ENCODE data around the gene FXYD7. TPM values are rescaled to one million over a fixed set of nuclear protein-coding genes. Genes with fewer than 3 reads are reported as not detected.

The FXYD7 gene
- total and polyA plus RNA-seq, 10 donors: 1.2 to 4.4 (median 2.3) TPM; not detected in 1

DNA sequence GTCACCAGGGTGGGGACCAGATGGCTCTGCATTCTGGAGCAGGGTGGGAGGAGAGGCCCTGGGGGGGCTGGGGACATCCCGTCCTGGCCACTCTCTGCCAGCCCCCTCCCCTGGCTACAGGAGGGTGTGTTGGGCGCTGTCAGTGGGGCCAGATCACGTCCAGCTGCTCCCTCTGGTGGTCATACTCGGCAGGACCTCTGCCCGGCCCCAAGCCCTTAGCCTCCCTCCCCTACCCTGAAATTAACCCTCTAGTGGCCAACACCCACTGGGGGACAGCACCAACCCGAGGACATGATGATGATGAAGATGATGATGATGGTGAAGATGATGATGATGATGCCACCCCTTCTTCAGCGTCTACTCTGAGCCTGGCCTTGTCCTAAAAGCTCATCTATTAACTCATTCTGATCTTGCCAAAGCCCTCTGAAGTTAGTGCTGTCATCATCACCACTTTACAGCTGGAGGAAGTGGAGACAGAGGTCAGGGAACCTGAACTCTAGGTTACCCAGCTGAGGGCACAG is 7.6 kb upstream of the FXYD7 start:
- H3K27ac ChIP-seq: peak overlapping the region in 5 of 8 donors; percentile 52 to 65 (median 63)
- H3K4me3 ChIP-seq: no peak overlapping the region
- TF ChIP-seq POLR2AphosphoS5 (IDR thresholded peaks at IDR 0.05): peak in 2 of 3 donors; percentile 37 to 52
- TF ChIP-seq, protein P1, sequence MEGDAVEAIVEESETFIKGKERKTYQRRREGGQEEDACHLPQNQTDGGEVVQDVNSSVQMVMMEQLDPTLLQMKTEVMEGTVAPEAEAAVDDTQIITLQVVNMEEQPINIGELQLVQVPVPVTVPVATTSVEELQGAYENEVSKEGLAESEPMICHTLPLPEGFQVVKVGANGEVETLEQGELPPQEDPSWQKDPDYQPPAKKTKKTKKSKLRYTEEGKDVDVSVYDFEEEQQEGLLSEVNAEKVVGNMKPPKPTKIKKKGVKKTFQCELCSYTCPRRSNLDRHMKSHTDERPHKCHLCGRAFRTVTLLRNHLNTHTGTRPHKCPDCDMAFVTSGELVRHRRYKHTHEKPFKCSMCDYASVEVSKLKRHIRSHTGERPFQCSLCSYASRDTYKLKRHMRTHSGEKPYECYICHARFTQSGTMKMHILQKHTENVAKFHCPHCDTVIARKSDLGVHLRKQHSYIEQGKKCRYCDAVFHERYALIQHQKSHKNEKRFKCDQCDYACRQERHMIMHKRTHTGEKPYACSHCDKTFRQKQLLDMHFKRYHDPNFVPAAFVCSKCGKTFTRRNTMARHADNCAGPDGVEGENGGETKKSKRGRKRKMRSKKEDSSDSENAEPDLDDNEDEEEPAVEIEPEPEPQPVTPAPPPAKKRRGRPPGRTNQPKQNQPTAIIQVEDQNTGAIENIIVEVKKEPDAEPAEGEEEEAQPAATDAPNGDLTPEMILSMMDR (IDR thresholded peaks at IDR 0.05 in 8 of 11, conservative IDR thresholded peaks at IDR 0.05 in 3 of 11): peak; percentile 82 to 97 (median 92)
- no peak for TF ChIP-seq POLR2A (IDR thresholded peaks at IDR 0.05)
- peaks cover 3 to 52% (median 20%) of the 10 kb centered on the region in 6 donors for H3K4me1 ChIP-seq
- intact Hi-C loops (cut with DNase I; ENCODE audit: low total_unique reads): no loop called here
- H3K9me3 ChIP-seq: no peaks in the 10 kb centered on the region
- H3K36me3 ChIP-seq: no peaks in the 10 kb centered on the region
- peaks cover 0 to 18% (median 0%) of the 10 kb centered on the region in 7 donors for H3K27me3 ChIP-seq (replicated peaks in 1 of 7)
- DNase-seq: peak; percentile 88
- WGBS, 5 donors: 0 to 1% (median 0%) methylated on average over 2 to 7 of the region's 7 CpGs

DNA sequence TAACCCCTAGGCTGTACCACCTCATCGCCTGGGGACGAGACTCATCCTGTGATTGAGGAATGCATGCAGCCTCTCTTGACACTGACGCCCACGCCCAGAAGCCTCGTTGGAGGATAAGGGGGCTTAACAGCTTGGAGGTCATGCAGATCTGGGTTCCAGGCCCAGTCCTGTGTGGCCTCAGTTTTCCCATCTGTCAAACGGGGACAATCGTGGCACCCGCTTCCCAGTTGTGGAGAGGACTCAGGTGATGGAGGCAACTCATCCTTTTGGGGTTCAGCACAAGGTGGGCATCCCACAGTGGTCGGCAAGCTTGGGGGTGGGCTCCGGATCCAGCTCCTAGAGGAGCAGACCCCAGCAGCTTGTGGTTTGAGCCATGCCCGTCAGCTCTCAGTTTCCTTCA is 6.8 kb upstream of the FXYD7 start:
- 56 to 85% (median 83%) methylated on average over 6 to 11 of the region's 11 CpGs for WGBS, 5 donors
- Histone ChIP-seq H3K9me3 (no peaks in the 10 kb centered on the region), H3K27me3 (replicated peaks in 1 of 7) (peaks cover 0 to 23% (median 0%) of the 10 kb centered on the region in 7 donors), H3K4me1 (peaks cover 3 to 59% (median 23%) of the 10 kb centered on the region in 6 donors), H3K36me3 (no peaks in the 10 kb centered on the region), H3K27ac (no peak overlapping the region), H3K4me3 (no peak overlapping the region)
- intact Hi-C loops (cut with DNase I; ENCODE audit: low total_unique reads): no loop called here
- no peak for DNase-seq
- TF ChIP-seq, protein P1 (IDR thresholded peaks at IDR 0.05 in 8 of 11, conservative IDR thresholded peaks at IDR 0.05 in 3 of 11): no peak
- no peak for TF ChIP-seq POLR2AphosphoS5 (IDR thresholded peaks at IDR 0.05)
- TF ChIP-seq POLR2A (IDR thresholded peaks at IDR 0.05): no peak

DNA sequence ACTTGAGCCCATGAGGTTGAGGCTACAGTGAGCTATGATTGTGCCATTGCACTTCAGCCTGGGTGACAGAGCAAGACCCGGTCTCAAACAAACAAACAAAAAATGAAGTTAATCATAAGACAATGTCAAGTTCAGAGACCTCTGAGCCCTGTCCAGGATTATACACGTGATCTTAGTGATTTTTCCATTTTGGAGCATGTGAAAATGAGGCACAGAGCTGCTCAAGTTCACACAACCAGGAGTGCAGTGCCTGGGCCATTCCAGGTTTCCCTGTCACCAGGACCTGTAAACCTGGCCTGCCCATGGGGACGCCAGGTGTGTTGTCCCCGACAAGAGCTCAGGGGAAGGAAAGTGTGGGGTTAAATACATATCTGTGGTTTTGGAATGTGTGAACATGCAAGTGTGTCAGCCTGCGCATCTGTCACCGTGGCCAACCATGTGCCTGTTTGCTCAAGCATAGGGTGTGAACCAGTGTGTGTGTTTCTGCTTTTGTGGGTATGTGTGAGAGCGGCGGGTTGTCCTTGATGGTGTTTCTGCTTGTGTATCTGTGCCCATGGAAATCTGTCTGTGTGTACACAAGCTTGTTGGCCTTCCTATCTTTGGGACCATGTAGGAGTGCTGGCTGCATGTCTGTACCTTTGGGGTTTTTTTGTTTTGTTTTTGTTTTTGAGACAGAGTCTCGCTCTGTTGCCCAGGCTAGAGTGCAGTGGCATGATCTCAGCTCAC is 5.9 kb upstream of the FXYD7 start:
- H3K9me3 ChIP-seq: no peaks in the 10 kb centered on the region
- no peak overlapping the region for H3K27ac ChIP-seq
- no peak for DNase-seq
- peaks cover 11 to 68% (median 31%) of the 10 kb centered on the region in 6 donors for H3K4me1 ChIP-seq
- no peaks in the 10 kb centered on the region for H3K36me3 ChIP-seq
- intact Hi-C loops (cut with DNase I; ENCODE audit: low total_unique reads): no loop called here
- peaks cover 0 to 32% (median 2%) of the 10 kb centered on the region in 7 donors for H3K27me3 ChIP-seq (replicated peaks in 1 of 7)
- H3K4me3 ChIP-seq: no peak overlapping the region
- WGBS, 5 donors: 55 to 68% (median 64%) methylated on average over 9 of the region's 9 CpGs
- TF ChIP-seq POLR2A (IDR thresholded peaks at IDR 0.05) (no peak), POLR2AphosphoS5 (IDR thresholded peaks at IDR 0.05) (no peak)
- TF ChIP-seq, protein P1 (IDR thresholded peaks at IDR 0.05 in 8 of 11, conservative IDR thresholded peaks at IDR 0.05 in 3 of 11): no peak

DNA sequence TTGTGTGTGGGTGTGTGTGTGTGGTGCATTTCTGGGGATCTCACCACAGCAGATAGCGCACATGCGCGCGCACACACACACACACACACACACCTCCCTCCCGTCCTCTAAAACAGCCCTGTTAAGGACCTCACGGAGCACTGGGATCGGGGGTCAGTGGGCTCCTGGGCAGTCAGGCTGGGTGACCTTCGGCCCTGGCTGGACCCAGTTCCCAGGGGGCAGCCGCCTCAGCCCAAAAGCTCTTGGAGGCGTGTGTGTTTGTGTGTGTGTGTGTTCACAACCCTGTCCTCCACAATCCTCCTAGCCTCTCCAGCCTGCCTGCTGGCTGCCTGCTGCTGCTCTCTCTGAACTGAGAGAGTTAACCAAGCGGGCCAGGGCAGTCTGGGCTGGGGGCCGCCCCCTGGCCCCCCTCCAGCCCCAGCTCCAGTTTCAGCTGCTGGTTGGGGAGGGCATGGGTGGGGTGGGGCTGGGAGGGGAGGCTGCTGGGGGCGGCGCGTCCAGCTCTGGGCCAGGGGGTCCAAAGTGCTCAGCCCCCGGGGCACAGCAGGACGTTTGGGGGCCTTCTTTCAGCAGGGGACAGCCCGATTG is 4.7 kb upstream of the FXYD7 start, which contains the start of gene FXYD1:
TSS of gene FXYD1 (plus strand) at position 520 of the 588 bp plus-strand sequence. CDS start 1,256 bp downstream, outside the sequence.
- H3K36me3 ChIP-seq: no peaks in the 10 kb centered on the region
- TF ChIP-seq POLR2AphosphoS5 (IDR thresholded peaks at IDR 0.05): no peak
- TF ChIP-seq, protein P1 (IDR thresholded peaks at IDR 0.05 in 8 of 11, conservative IDR thresholded peaks at IDR 0.05 in 3 of 11): no peak
- no peak for TF ChIP-seq POLR2A (IDR thresholded peaks at IDR 0.05)
- peaks cover 19 to 81% (median 44%) of the 10 kb centered on the region in 6 donors for H3K4me1 ChIP-seq
- H3K27ac ChIP-seq: peak within 1 kb of the TSS in 7 of 8 donors; percentile 66 to 79 (median 72)
- H3K9me3 ChIP-seq: no peaks in the 10 kb centered on the region
- intact Hi-C loops (cut with DNase I; ENCODE audit: low total_unique reads): no loop called here
- 70 to 89% (median 84%) methylated on average over 13 to 18 of the region's 18 CpGs for WGBS, 5 donors
- no peak for DNase-seq
- peaks cover 0 to 44% (median 14%) of the 10 kb centered on the region in 7 donors for H3K27me3 ChIP-seq (replicated peaks in 1 of 7)
- peak within 1 kb of the TSS in 2 of 8 donors; percentile 15 to 65 for H3K4me3 ChIP-seq
